HG03571 (cell line): ENCODE data around the gene DBI.
A peak's percentile ranks its signal among the peaks of the same experiment; 100 is the strongest.
"Not testable (repeated sequence)": the region's sequence is repeated elsewhere in the genome, so short reads cannot be mapped to it uniquely, and the experiment has no call there.

Experiments used
- ATAC-seq: cut with Tn5 transposase; IDR thresholded peaks from one replicate; pipeline ENCODE4 v1.9.1; 2021; ENCODE audit not compliant: unreplicated experiment

DBI gene

DNA sequence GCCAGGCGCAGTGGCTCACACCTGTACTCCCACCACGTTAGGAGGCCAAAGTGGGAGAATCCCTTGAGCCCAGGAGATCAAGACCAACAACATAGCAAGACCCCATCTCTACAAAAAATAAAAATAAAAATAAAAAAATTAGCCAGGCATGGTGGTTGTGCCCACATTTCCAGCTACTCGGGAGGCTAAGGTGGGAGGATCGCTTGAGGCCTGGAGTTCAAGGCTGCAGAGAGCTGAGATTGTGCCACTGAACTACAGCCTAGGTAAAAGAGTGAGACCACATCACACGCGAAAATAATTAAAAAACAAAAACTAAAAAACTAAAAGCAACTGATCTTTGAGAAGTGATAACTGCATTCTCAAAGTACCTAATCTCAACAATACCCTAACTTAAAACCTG, 2.0 kb upstream of the DBI start:
- ATAC-seq, result no peak

DNA sequence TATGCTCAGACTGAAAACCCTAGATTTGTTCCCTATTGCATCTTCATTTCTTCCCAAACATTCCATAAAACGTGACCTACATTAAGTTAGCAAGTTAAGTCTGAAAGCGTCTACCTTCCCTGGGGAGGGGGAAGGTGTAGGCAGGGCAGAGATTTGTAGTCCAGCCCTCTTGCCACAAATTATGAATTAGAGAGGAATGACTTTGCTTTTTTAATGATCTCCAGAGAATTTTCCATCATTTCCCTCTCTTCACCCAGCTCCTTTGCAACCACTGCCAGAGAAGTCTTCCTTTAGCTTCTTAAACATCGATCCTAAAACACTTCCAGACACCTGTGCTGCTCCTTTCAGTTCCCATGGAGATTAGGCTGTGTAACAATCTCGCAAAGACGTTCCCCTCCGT, 1.3 kb upstream of the DBI start:
- ATAC-seq, result no peak

DNA sequence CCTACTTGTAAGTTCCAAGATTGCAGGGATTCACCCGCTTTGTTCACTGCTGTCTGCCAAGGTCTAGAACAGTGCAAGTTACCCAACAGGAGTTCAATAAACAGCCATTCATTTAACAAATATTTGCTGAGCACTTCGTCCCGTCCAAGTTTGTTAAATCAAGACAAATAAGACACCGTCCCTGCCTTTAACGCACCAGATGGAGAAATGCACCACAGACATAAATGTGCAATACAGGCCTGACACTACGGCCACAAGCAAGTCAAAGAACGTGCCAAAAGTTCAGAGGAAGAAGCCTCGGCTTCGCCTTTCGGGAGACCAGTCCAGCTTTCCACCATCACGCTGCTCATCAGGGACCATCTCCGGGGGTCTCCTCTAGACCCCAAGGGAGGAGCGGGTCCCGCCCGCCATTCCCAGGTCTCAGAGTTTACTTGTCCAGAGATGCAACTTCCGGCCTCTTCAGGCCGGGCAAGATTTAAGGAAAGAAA, 572 bp upstream of the DBI start:
- ATAC-seq, result peak; percentile 2

DNA sequence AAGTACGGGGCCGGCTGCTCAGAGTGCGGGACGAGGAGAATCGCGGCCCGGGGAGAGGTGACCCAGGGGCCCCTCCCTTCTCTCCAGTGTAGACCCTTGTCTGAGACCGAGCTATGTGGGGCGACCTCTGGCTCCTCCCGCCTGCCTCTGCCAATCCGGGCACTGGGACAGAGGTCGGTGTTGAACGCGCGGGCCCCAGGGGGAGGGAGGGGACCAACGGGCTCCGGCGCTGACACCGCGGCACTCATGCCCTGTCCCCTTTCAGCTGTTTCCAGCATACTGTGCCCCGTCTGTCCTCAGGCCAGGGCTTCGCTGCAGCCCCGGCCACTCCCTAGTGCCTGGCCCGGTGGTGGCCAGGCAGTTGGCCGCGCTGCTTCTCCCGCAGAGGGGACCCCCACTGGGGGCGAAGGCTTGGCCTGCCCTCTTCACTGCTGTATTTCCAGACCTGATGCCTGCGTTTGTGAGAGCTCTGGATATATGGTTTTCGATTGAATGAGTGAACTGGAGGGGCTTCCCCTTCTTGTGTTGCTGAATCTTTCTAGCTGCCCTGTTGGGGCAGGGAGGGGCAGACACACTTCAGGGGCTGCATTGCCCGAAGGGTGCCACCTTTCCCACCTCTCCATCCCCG, 809 bp downstream of the DBI start:
- peak; percentile 23 for ATAC-seq

DNA sequence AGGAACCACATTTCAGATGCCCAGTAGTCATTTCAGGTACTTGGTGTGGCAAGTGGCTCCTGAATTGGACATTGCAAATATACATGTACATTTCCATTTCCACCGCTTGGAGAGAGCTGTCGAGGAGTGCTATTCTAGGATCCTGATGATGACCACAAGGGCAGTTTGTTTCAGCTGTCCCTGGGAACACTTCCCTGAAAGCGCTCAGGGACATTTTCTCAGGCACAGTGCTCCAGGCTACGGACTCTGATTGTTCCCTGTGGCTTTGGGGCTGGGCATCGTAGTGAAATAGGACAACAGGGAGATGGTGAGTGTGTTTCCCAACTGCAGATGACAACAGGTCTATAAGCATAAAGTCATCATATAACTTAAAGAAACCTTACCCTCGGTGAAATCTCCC, 3.1 kb downstream of the DBI start:
- ATAC-seq, result no peak

DNA sequence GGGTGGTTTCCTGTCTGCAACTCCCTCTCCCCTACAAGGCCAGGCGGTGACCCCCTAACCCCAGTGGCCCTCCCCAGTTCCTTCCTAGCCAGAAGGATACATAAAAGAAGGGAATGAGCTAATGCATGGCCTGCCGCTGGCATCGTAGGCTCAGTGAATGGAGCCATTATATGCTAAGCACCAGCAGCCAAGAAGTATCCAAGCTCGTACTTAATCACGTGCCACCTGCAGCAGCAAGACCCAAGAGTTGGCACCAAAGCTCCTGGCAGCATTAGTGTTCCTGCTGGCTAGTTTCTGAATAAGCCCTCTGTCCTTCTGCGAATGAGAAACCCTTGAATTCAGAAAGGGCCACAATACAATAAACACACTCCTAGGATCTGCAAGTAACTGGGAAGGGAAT, 4.3 kb downstream of the DBI start:
- ATAC-seq, result no peak

DNA sequence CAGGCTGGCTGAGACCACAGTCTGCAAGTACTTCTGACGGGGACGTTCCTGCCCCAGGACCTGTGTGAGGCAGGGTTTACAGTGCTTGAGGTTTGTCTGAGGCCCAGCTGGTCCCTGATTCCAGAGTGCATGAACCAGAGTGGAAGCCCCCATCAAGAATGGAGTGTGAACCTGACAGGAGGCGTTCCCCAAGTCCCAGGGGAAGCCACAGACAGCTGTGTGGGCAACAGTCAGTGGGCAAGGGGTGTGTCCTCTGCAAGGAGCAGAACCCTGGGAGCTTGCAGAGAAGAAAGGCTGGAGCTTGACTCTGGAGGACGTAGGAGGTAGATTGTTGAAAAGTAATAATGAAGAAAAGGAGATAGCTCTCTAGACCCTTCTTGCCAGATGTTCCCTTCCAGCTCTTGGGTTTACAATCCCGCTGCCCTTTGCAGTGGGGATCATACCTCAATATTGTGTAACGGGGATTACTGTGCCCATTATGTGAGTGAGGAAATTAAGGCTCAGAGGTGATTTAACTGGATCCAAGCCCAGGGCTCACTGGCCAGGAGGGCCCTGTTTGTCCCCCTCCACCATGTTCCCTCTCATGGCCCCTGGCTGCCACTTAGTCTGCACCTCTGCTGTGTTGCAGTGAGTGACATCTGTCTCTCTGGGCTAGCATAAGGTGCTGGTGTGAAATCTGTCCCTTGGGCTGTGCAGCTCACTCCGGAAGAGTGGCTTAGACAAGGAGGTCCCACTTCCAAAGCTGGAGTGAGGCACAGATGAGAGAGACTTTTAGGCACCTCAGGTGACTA, 6.2 kb downstream of the DBI start:
- no peak for ATAC-seq

DNA sequence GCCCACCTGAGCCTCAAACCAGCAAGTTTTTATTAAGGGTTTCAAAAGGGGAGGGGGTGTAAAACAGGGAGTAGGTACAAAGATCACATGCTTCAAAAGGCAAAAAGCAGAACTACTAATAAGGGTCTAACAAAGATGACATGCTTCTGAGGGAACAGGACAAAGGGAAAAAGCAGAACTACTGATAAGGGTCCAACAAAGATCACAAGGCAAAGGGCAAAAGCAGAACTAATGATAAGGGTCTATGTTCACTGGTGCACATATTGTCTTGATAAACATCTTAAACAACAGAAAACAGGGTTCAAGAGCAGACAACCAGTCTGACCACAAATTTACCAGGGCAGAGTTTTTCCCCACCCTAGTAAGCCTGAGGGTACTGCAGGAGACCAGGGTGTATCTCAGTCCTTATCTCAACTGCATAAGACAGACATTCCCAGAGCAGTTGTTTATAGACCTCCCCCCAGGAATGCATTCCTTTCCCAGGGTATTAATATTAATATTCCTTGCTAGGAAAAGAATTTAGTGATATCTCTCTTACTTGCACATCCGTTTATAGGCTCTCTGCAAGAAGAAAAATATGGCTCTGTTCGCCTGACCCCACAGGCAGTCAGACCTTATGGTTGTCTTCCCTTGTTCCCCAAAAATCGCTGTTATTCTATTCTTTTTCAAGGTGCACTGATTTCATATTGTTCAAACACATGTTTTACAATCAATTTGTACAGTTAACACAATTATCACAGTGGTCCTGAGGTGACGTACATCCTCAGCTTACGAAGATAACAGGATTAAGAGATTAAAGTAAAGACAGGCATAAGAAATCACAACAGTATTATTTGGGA, 7.3 kb downstream of the DBI start:
- not testable (repeated sequence) for ATAC-seq

DNA sequence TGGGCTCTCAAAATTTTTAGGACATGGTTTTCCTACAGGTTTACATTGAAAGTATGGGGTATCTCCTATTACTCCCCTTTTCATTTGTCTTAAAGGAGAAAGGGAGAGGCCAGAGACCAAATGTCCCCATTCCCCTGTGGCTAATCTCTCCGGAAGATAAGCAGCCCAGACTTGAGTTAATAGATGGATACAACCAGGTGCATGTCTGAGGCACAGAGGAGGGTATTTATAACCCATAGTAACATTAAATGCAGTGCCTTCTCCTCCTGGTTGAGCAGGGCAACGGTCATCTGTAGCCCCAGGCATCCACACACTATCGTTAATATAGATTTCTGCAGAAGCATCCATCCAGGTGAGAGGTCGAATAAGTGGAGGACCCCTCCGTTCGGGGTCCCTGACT, 9.6 kb downstream of the DBI start:
- ATAC-seq, result not testable (repeated sequence)

DNA sequence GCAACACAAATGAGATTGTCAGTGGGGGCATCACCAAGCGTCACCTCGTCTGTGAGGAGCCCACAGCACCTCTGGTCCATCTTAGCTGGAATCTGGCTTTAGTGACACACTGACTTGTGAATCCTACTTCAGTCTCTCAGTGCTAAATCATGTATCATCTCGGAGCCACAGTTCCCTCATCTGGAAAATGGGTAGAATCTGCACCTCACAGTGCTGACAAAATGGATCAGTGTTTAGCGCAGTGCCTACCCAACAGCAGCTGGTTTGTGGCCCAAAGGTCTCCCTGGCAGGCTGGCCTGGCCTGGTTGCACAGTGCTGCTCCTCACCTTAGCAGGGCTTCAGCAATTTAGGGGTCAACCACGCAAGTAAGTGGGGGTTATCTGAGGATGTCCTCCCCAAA, 10.0 kb downstream of the DBI start:
- ATAC-seq, result no peak

DNA sequence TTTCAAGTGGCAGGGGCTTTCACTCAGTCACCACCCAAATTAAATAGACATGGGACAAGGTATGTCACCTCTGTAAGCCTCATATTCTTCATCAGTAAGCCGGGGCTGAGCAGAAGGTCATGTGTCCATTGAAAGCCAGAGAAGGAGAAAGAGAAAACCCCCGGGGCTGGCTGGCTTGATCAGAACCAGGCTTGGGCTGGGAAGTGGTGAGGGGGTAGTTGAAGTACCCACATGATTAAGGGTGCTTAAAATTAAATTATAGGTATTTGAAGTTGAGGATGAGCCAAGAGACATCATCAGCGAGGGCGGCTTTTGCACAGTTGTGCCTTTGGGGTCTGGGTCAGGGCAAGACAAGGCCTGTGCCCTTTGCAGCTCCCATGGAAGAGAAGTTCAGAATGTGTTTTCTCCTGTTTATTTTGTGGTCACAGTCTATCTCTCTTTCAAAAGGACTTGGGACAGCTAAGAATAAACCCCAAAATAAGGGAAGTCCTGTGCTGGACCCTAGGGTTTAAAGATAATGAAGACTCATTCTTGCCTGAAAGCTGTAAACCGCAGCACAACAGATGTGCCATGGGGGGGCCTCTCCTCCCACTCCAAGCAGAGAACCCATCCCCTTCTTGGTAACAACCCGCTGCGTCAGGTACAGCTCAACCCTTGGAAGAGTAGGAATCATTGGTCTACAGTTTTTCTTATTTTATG, 10.7 kb downstream of the DBI start:
- no peak for ATAC-seq

DNA sequence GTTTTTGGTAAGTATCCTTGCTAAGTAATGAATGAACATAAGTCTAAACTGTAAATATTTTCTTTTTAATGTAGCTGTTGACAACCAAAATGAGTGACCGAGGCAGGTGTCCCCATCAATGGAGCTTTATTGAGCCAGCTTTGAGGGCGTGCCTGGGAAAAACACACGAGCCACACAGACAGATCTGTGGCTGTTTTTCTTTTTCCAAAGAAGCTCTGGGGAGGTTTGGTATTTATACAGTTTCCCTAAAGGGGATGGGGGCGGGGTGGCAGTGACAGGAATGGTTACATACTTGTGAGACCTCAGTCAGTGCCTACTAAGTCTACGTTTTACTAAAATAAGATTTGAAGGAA, 11.2 kb downstream of the DBI start:
- no peak for ATAC-seq

DNA sequence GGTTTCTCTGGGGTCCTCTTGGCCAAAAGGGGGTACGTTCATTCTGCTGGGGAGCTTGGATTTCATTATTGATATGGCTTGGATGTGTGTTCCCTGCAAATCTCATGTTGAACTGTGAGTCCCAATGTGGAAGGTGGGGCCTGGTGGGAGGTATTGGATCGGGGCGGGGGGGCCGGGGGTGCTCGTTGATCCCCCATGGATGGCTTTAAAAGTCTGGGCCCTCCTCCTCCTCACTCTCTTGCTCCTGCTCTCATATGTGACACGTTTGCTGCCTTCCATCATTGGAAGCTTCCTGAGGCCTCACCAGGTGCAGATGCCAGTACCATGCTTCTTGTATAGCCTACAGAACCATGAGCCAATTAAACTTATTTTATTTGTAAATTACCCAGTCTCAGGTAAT, 11.8 kb downstream of the DBI start:
- ATAC-seq, result no peak

DNA sequence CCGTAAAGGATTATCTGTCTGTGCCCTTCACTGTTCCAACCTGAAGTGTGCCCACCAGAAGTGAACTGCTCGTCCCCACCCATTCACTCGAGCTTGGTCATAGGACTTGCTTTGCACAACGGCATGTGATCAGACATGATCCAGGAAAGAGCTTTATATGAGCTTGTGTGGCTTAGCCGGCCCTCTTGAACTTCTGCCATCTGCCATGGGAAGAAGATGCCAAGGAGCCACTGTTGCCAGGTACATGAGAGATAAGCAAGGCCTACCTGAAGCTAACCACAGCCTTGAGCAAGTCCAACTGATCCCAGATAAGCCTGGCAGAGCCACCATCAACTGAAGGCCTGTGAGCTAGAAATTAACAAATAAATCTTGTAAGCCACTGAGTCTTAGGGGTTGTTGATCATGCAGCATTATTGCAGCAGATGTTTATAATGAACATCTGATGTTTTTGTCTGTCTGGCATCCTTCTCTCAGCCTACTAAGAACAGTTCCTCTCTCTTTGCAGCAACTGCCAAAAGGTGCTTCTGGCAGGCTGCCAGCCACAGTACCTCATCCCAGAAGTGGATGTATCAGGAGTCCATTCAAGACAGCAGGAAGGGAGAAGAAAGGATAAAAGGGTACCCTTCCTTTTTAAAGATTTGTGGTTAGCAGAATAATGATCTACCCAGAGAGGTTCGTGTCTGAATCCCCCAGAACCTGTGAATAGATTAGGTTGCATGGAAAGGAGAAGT, 16.8 kb downstream of the DBI start:
- no peak for ATAC-seq

DNA sequence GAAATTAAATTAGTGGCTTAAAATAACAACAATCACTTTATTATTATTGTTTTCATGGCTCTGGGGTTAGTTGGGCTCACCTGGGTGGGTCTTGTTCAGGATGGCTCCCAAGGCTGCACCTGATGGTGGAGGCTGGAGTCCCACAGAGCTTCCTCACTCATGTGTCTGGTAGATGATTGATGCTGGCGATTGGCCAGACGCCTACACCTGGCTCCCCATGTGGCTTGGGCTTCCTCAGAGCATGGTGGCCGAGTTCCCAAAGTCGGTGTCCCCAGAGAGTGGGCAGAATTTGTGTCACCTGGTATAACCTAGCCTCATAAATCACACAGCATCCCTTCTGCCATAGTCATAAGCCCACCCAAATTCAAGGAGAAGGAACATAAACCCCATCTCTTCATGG, 18.2 kb downstream of the DBI start:
- no peak for ATAC-seq

DNA sequence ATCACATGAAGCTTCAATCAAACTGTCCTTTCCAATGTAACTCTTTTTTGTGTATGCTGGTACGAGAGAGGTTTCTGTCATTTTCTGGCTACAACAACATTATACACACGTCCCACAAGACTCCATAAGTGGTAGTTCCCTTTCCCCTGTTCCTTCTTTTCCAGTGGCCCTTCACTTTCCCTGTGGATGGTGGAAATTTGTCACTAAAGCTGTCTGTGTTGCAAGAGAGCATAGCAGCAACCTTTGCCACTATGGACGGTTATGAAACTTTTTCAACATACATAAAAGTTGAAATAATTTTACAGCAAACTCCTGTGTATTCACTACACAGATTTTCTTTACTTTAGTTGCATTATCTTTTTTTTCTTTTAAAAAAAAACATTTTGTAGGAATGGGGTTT, 18.7 kb downstream of the DBI start:
- ATAC-seq, result no peak

DNA sequence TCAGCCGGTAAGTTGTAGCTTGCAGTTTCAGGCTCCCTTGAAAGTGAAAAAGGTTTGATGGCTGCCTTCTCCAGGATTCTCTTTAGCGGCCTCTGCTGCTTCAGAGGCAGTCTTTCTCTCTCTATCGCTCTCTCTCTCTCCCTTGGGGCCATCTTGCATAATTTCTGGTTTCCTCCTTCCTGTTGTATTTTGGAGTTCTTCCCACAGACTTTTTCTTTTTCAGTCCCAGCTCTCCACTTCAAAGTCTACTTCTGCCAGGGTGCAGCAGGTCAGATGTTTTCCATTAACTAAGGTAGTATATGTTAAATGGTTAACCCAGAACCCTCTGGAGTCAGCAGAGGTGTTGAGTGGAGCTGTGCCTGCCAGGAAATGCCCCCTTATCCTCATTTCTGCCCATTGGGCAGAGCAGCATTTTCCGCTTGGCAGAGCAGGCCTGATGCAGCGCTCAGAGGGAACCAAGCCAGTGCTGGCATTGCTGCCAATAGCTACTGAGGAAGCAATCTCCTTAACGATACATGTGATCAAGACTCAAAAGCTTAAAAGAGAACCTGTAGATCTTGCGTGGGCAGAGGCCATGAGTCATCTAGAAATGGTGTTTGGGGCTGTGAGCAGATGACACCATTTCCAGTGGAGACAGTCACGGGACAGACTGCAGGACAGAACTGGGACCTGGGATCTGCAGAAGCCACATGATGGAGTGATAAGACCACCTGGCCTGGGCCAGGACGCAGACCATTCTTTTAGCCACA, 20.8 kb downstream of the DBI start:
- ATAC-seq, result peak; percentile 66

DNA sequence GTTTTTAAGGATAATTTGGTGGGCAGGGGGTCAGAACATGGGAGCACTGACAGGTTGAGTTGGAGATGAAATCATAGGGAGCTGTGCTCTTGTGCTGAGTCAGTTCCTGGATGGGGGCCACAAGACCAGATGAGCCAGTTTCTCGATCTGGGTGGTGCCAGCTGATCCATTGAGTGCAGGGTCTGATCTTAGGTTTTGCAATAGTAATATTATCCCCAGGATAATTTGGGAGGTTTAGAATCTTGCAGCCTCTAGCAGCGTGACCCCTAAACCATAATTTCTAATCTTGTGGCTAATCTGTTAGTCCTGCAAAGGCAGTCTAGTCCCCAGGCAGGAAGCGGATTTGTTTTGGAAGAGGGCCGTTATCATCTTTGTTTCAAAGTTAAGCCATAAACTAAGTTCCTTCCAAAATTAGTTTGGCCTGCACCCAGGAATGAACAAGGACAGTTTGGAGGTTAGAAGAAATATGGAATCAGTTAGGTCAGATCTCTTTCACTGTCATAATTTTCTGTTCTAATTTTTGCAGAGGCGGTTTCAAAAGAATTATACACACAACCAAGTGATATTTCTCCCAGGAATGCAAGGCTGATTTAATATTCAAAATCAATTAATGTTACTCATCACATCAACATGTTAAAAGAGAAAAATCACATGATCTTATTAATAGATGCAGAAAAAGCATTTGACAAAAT, 23.0 kb downstream of the DBI start:
- ATAC-seq, result no peak

DNA sequence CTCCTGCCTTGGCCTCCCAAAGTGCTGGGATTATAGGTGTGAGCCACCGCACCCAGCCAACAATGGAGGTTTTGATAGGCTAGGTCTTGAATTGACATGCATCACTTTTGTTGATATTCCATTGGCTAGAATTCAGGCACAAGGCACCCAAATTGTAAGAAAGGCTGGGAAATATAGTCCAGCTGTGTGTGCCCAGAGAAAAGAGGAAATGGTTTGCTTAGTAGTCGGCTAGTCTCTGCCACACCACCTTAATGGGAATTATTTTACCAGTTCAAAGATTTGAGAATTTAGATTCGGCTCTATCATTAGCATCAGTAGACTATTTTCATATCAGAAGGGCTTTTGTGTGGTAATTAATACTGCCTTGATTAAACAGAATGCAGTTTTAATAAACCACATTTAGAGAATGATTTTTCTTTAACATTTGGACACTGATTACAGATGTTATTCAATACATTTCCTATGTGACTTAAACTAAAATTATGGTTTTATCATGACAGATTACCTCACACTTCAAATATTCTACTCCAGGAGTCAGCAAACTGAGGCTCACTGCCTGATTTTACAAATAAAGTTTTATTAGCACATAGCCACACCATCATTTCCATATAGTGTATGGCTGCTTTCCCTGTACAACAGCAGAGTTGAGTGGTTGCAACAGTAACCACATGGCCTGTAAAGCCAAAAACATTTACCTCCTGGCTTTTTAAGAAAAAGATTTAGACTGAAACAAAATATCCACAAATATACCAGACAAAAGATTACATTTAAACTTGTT, 27.4 kb downstream of the DBI start:
- no peak for ATAC-seq
